K562 (cell line): ENCODE results near the gene SDCBP2. TPM values are rescaled to one million over a fixed set of nuclear protein-coding genes. Genes with fewer than 3 reads are reported as not detected.

Source experiments
- ATAC-seq: fragments of 200-7000 bp; cut with Tn5 transposase; 3 replicates; pipeline ENCODE4 v1.9.1; 2020; ENCODE audit warnings: moderate library complexity
- BruUV-seq: library from RNA; stranded (reverse); fragments of 400-500 nt; replicated peaks from 2 replicates; lab custom pipeline; 2021; lab: Mats Ljungman, UMichigan
- CTCF ChIA-PET: fragments of 300-600 bp; formaldehyde crosslinking; extraction: SDS; loops from one replicate; lab custom pipeline; 2021; ENCODE audit warnings: low intra/inter-chr PET ratio; lab: Yijun Ruan, JAX
- POLR2A ChIA-PET: fragments of 300-600, 350-650 bp; sonication (Branson Sonifier 250); formaldehyde crosslinking; extraction: SDS; loops from one replicate; lab custom pipeline; 2021; ENCODE audit warnings: antibody characterized with exemption, inconsistent platforms; lab: Yijun Ruan, JAX
- DNase-seq, 4 experiments: peaks; one replicate each; pipeline versions ENCODE4 v3.0.0 to v3.0.0-alpha.2; 2011 to 2018; ENCODE audit warnings: low spot score in 3 of 4, mixed read lengths in 3 of 4; ENCODE audit errors: extremely low read depth in 1 of 4
- FAIRE-seq: peaks from 2 replicates; lab custom pipeline; 2011; peaks lifted over from hg19 to GRCh38; lab: Jason Lieb, UNC
- H2AFZ ChIP-seq: 2 replicates; pipeline ENCODE4 v1.6.0; 2011; ENCODE audit warnings: low read depth, low read length, control low read depth, inconsistent platforms
- H3K27ac ChIP-seq: fragments of 200-600 bp; 3 replicates; pipeline ENCODE4 v1.8.0; 2011; ENCODE audit warnings: low read depth, mild to moderate bottlenecking, control low read depth, inconsistent platforms, low read length, moderate library complexity, mixed read lengths; ENCODE audit errors: extremely low read depth
- H3K27me3 ChIP-seq, 2 experiments: fragments of 300-600 bp in 1 of 2; 2 replicates in 1 of 2; 3 replicates in 1 of 2; pipeline versions ENCODE4 v1.6.0 to v1.8.0; 2011; ENCODE audit warnings: inconsistent platforms in 2 of 2, low read length in 2 of 2, mild to moderate bottlenecking in 1 of 2, mixed read lengths in 1 of 2, moderate library complexity in 1 of 2; ENCODE audit not compliant: control insufficient read depth in 2 of 2, insufficient read depth in 2 of 2
- H3K36me3 ChIP-seq: fragments of 300-600 bp; 3 replicates; pipeline ENCODE4 v1.8.0; 2011; ENCODE audit warnings: mild to moderate bottlenecking, low read length, inconsistent platforms; ENCODE audit not compliant: control insufficient read depth, insufficient read depth
- H3K4me1 ChIP-seq, 2 experiments: fragments of 200-600 bp in 1 of 2; replicated peaks in 1 of 2; 2 replicates in 1 of 2; 3 replicates in 1 of 2; pipeline versions ENCODE4 v1.5.1 to v1.8.0; 2011; ENCODE audit warnings: inconsistent platforms in 2 of 2, low read length in 2 of 2, mild to moderate bottlenecking in 1 of 2, mixed read lengths in 1 of 2, moderate library complexity in 1 of 2; ENCODE audit not compliant: control insufficient read depth in 2 of 2, insufficient read depth in 2 of 2
- H3K4me2 ChIP-seq: 2 replicates; pipeline ENCODE4 v1.6.1; 2011; ENCODE audit warnings: low read length, control low read depth, inconsistent platforms, mixed read lengths; ENCODE audit not compliant: insufficient read depth
- H3K4me3 ChIP-seq: fragments of 200-600 bp; sonication (generic), shearing (Covaris generic); 2 replicates; pipeline ENCODE4 v1.5.1; 2016; ENCODE audit warnings: control low read depth, inconsistent platforms
- H3K79me2 ChIP-seq: fragments of 200-600 bp; 3 replicates; pipeline ENCODE4 v1.8.0; 2011; ENCODE audit warnings: low read length, inconsistent platforms; ENCODE audit not compliant: control insufficient read depth, insufficient read depth
- H3K9ac ChIP-seq, 2 experiments: 2 replicates each; pipeline versions ENCODE4 v1.6.0 to v1.6.1; 2011; ENCODE audit warnings: low read depth in 2 of 2, low read length in 2 of 2, control low read depth in 1 of 2, inconsistent platforms in 1 of 2, mild to moderate bottlenecking in 1 of 2, mixed read lengths in 1 of 2; ENCODE audit not compliant: insufficient read depth in 1 of 2
- H3K9me1 ChIP-seq: one replicate; pipeline ENCODE4 v1.6.0; 2011; ENCODE audit warnings: inconsistent platforms, mild to moderate bottlenecking, low read length, moderate library complexity; ENCODE audit not compliant: control insufficient read depth, insufficient read depth
- H3K9me3 ChIP-seq: replicated peaks from 2 replicates; pipeline ENCODE4 v1.5.1; 2011; ENCODE audit warnings: low read depth, low read length, inconsistent platforms; ENCODE audit not compliant: control insufficient read depth, insufficient read depth
- H4K20me1 ChIP-seq: replicated peaks from 2 replicates; pipeline ENCODE4 v1.6.1; 2011; ENCODE audit warnings: low read length, inconsistent platforms, mixed read lengths; ENCODE audit not compliant: control insufficient read depth, insufficient read depth
- ARNT ChIP-seq, 2 experiments: fragments of 450-650 bp; IDR thresholded peaks; 2 replicates each; pipeline ENCODE4 v1.6.1; 2016; ENCODE audit warnings: mild to moderate bottlenecking in 1 of 2
- BRF1 ChIP-seq: IDR thresholded peaks from 3 replicates; pipeline ENCODE4 v1.6.1; 2011; ENCODE audit warnings: borderline replicate concordance, mild to moderate bottlenecking; ENCODE audit not compliant: insufficient read length; ENCODE audit errors: extremely low read depth
- GTF2E2 ChIP-seq: fragments of 200-800 bp; sonication (Bioruptor generic); IDR thresholded peaks from 2 replicates; pipeline ENCODE4 v1.6.1; 2016; ENCODE audit warnings: missing genetic modification characterization, missing compliant biosample characterization
- KAT2B ChIP-seq: IDR thresholded peaks from one replicate; pipeline ENCODE4 v1.6.1; 2012; ENCODE audit warnings: low read depth, mild to moderate bottlenecking, control low read depth, inconsistent platforms, low read length, moderate library complexity
- KLF6 ChIP-seq: fragments of 250-450 bp; sonication (Bioruptor Pico); IDR thresholded peaks from 2 replicates; pipeline ENCODE4 v1.4.0; 2020; ENCODE audit warnings: mild to moderate bottlenecking, moderate library complexity, borderline replicate concordance
- MAX ChIP-seq: sonication (generic); formaldehyde crosslinking; IDR thresholded peaks from 2 replicates; pipeline ENCODE4 v1.9.0; 2022; ENCODE audit warnings: mild to moderate bottlenecking, missing genetic modification reagents
- NFYB ChIP-seq: IDR thresholded peaks from 2 replicates; pipeline ENCODE4 v1.6.1; 2011; ENCODE audit warnings: mild to moderate bottlenecking, moderate library complexity; ENCODE audit not compliant: insufficient read length; ENCODE audit errors: extremely low read depth
- NR0B1 ChIP-seq: fragments of 450-650 bp; IDR thresholded peaks from one replicate; pipeline ENCODE4 v1.6.1; 2018; ENCODE audit warnings: mild to moderate bottlenecking, moderate library complexity; ENCODE audit not compliant: partially characterized antibody
- SNRNP70 ChIP-seq: fragments of 200-400 bp; formaldehyde crosslinking; optimal IDR thresholded peaks from 2 replicates; pipeline ENCODE3; 2017; ENCODE audit warnings: low read depth, low read length
- SOX6 ChIP-seq: fragments of 450-650 bp; IDR thresholded peaks from 2 replicates; pipeline ENCODE4 v1.6.1; 2014; ENCODE audit warnings: mild to moderate bottlenecking
- TAF1 ChIP-seq: IDR thresholded peaks from 2 replicates; pipeline ENCODE4 v1.6.1; 2011; ENCODE audit warnings: mild to moderate bottlenecking, low read length, moderate library complexity; ENCODE audit not compliant: insufficient read depth, control insufficient read depth, severe bottlenecking; ENCODE audit errors: extremely low read depth
- THRB ChIP-seq: fragments of 450-650 bp; formaldehyde crosslinking; conservative IDR thresholded peaks from 2 replicates; pipeline ENCODE4 v1.4.0; 2022; ENCODE audit warnings: mild to moderate bottlenecking, missing genetic modification characterization
- ZBTB34 ChIP-seq: fragments of 250-450 bp; sonication (Bioruptor Pico); IDR thresholded peaks from 2 replicates; pipeline ENCODE4 v1.8.0; 2021; ENCODE audit warnings: mild to moderate bottlenecking, moderate library complexity
- ZNF134 ChIP-seq: fragments of 250-450 bp; sonication (Bioruptor Pico); conservative IDR thresholded peaks from 2 replicates; pipeline ENCODE4 v1.4.0; 2020
- ZNF146 ChIP-seq: IDR thresholded peaks from one replicate; pipeline ENCODE4 v1.6.1; 2018; ENCODE audit warnings: missing compliant biosample characterization; ENCODE audit not compliant: unreplicated experiment
- ZNF217 ChIP-seq: sonication (generic); formaldehyde crosslinking; IDR thresholded peaks from 2 replicates; pipeline ENCODE4 v1.8.0; 2022; ENCODE audit warnings: mild to moderate bottlenecking, missing genetic modification reagents
- ZNF583 ChIP-seq: fragments of 250-450 bp; sonication (Bioruptor Pico); IDR thresholded peaks from 2 replicates; pipeline ENCODE4 v1.4.0; 2020
- ZNF707 ChIP-seq: fragments of 250-450 bp; sonication (Bioruptor Pico); conservative IDR thresholded peaks from 2 replicates; pipeline ENCODE4 v1.8.0; 2022; ENCODE audit warnings: inconsistent platforms, mild to moderate bottlenecking, moderate library complexity
- ZNF764 ChIP-seq: fragments of 250-450 bp; sonication (Bioruptor Pico); IDR thresholded peaks from 2 replicates; pipeline ENCODE4 v1.4.0; 2020; ENCODE audit warnings: low read depth, mild to moderate bottlenecking, moderate library complexity
- WGBS: fragments of 100-300 bp; shearing (Covaris generic); methylation state at CpG from one replicate; pipeline ENCODE4 v1.1.6; 2016; ENCODE audit warnings: low coverage, mixed read lengths; ENCODE audit not compliant: insufficient coverage; ENCODE audit errors: missing lambda C conversion rate; 5-methylcytosine and 5-hydroxymethylcytosine counted together
- in situ Hi-C: fragments of 300-500 bp; cut with MboI; formaldehyde crosslinking; loops from 4 replicates; pipeline ENCODE4 v1.15.0; 2018; ENCODE audit warnings: inconsistent platforms, mixed read lengths
- intact Hi-C: fragments of 100-400 bp; cut with micrococcal nuclease; formaldehyde crosslinking; loops from 2 replicates; pipeline ENCODE4 v1.14.2; 2022
- polyA plus RNA-seq, 8 experiments: library from polyadenylated mRNA; depleted of rRNA in 4 of 8; stranded (reverse) in 5 of 8; unstranded in 3 of 8; fragments of >200 nt; fragmentation: Nextera tagmentation in 2 of 8; fragmentation: Illumina TruSeq in 1 of 8; extraction: Ambion mirVana in 2 of 8; extraction: Trizol in 1 of 8; gene quantifications; 2 replicates each; pipeline versions ENCODE4 v1.2.1 to v1.2.3, GENCODE V29; 2011 to 2014; ENCODE audit warnings: inconsistent platforms in 1 of 8, missing spikeins in 1 of 8
- total RNA-seq, 7 experiments: library from RNA; depleted of rRNA in 6 of 7; stranded (reverse); fragments of >200 nt in 6 of 7; fragmentation: Illumina TruSeq in 2 of 7; extraction: Trizol in 2 of 7; gene quantifications; 2 replicates each; pipeline versions ENCODE4 v1.2.1 to v1.2.3, GENCODE V29; 2011 to 2021; ENCODE audit warnings: low replicate concordance in 1 of 7

Gene SDCBP2
- total and polyA plus RNA-seq, 9 of the 15 experiments (the other 6 are each of a cell fraction or from before 2014, with no cell fraction given): 0.06 to 1.2 (median 0.80) TPM

GRCh38 chr20:1332749-1333300 lies 3.9 kb upstream of the SDCBP2 start:
- BruUV-seq: no TSS peak
- no peak for FAIRE-seq
- no peak overlapping the region for H2AFZ ChIP-seq
- H3K27ac ChIP-seq: no peak overlapping the region
- H3K9me1 ChIP-seq: no peaks in the 10 kb centered on the region
- ChIA-PET CTCF (no interaction called here), POLR2A (interaction anchor here (0.9 kb wide), 1 partner anchor 58 kb away, joined by 4 read pairs; no protein-coding TSS in a partner anchor)
- H4K20me1 ChIP-seq: peaks cover 5% of the 10 kb centered on the region
- no peak for ATAC-seq
- peaks cover 8 to 11% of the 10 kb centered on the region in 2 experiments; a peak in 4 of 5 replicates for H3K4me1 ChIP-seq
- H3K9me3 ChIP-seq: no peaks in the 10 kb centered on the region
- H3K4me3 ChIP-seq: no peak overlapping the region
- no peak overlapping the region for H3K4me2 ChIP-seq
- no peak overlapping the region for H3K9ac ChIP-seq
- peaks cover 18% of the 10 kb centered on the region for H3K79me2 ChIP-seq
- WGBS: 80% methylated on average over 2 of the region's 2 CpGs
- intact Hi-C loops: no loop called here
- peaks cover 9% of the 10 kb centered on the region; the same call in 2 of the 3 replicates for H3K36me3 ChIP-seq
- in situ Hi-C loops: no loop called here
- no peaks in the 10 kb centered on the region for H3K27me3 ChIP-seq
- DNase-seq: no peak
- TF ChIP-seq ZBTB34 (CRISPR knock-in tag) (no peak), ZNF583 (CRISPR knock-in tag) (no peak), ARNT (IDR thresholded peaks at IDR 0.05) (no peak), GTF2E2 (tag) (no peak), KAT2B (no peak), NR0B1 (no peak), TAF1 (no peak), ZNF764 (CRISPR knock-in tag) (no peak), ZNF707 (CRISPR knock-in tag) (no peak), BRF1 (no peak), ZNF134 (CRISPR knock-in tag) (no peak), ZNF217 (no peak), SNRNP70 (no peak), SOX6 (no peak), MAX (CRISPR knock-in tag) (no peak), KLF6 (no peak), THRB (CRISPR knock-in tag) (no peak), NFYB (no peak), ZNF146 (CRISPR knock-in tag) (no peak)
